Bone marrow (tissue), 2 donors: ENCODE data around the gene APC2.

Experiments
- DNase-seq, 2 donors: peaks; one replicate each; lab custom pipeline; 2025; lab: John Stamatoyannopoulos, UW

The APC2 gene, protein sequence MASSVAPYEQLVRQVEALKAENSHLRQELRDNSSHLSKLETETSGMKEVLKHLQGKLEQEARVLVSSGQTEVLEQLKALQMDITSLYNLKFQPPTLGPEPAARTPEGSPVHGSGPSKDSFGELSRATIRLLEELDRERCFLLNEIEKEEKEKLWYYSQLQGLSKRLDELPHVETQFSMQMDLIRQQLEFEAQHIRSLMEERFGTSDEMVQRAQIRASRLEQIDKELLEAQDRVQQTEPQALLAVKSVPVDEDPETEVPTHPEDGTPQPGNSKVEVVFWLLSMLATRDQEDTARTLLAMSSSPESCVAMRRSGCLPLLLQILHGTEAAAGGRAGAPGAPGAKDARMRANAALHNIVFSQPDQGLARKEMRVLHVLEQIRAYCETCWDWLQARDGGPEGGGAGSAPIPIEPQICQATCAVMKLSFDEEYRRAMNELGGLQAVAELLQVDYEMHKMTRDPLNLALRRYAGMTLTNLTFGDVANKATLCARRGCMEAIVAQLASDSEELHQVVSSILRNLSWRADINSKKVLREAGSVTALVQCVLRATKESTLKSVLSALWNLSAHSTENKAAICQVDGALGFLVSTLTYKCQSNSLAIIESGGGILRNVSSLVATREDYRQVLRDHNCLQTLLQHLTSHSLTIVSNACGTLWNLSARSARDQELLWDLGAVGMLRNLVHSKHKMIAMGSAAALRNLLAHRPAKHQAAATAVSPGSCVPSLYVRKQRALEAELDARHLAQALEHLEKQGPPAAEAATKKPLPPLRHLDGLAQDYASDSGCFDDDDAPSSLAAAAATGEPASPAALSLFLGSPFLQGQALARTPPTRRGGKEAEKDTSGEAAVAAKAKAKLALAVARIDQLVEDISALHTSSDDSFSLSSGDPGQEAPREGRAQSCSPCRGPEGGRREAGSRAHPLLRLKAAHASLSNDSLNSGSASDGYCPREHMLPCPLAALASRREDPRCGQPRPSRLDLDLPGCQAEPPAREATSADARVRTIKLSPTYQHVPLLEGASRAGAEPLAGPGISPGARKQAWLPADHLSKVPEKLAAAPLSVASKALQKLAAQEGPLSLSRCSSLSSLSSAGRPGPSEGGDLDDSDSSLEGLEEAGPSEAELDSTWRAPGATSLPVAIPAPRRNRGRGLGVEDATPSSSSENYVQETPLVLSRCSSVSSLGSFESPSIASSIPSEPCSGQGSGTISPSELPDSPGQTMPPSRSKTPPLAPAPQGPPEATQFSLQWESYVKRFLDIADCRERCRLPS (N-terminal part only)

DNA sequence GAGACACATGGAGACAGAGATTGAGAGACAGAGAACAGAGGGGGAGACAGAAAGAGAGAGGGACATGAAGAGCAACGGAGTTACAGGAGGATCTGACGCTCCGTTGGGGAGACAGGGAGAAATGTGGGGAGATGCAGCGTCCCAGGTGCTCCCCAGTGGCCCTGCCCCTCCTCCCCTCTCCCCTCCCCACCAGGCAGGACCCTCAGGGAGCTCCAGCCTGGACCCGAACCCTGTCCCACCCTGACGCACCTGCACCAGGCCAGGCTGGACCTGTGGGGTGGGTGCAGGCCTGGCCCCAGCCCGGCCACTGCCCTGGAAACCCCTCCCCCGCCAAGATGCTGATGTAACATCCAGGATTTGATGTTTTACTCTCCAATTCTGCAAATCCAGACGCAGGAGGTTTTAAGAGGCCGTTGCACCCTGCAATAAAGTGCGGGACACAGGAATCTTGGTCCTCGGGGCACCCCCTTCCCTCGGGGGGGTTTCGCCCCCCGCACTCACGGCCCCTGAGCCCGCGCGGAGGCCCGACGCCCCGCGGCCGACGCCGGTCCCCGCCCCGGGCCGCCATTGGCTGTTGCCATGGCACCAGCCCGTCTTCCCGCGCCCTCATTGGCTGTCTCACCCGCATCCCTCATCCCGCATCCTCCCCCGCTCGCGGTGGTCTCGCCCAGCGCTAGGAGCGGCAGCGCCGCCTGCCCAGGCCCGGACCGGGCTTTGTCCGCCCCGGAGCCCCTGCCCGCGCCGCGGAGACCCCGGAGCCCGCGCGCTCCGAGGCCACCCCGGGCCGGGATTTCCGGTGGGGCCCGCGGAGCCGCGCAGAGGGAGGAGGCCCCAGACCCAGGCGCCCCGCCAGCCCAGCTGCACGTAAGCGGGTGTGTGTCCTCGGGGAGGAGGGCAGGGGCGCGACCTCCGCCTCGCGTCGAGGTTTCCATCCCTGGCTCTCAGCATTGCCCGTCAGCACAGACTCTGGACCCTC lies at the start of gene APC2:
TSS of gene APC2 (plus strand) at position 655 of the 976 bp plus-strand sequence. CDS start 2,881 bp downstream, outside the sequence.
- DNase-seq: no peak

DNA sequence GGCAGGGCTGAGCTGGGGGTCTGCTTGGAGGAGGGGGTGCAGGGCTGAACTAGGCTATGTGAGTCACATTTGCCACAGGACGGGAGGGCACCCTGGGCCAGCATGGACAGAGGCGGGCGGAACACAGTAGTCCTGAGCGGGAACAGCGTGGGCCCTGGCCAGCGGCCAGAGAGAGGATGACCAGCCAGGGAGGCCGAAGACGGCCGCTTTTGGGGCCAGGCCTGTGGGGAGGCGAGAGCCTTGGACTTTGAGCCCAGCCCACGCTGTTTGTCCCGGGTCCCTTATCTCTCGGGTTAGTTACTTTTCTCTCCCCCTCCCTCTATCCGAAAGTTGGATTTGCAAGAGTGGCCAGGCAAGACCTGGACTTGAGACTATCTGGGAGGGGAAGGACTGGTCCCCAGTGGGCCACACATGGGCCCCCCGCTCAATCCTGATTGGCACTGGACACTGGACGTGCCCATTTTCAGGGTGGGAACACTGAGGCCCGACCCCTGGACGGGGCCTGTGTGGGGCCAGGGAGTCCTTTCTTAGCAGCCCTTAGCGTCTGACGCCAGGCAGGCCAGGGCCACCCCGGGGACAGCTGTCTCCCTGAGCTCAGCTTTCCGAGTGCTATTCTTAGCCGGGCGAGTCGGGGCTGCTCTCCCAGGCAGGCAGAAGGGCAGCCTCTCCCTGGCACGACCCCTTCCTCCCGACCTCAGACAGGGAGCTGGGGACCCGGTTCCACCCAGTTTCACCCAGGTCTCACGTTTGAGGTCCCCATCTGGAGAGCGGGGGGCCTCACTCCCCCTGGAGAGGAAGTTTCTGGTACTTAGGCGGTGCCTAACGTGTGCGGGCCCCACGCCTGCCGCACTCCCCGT lies 49.4 kb upstream of the APC2 start:
- no peak for DNase-seq

DNA sequence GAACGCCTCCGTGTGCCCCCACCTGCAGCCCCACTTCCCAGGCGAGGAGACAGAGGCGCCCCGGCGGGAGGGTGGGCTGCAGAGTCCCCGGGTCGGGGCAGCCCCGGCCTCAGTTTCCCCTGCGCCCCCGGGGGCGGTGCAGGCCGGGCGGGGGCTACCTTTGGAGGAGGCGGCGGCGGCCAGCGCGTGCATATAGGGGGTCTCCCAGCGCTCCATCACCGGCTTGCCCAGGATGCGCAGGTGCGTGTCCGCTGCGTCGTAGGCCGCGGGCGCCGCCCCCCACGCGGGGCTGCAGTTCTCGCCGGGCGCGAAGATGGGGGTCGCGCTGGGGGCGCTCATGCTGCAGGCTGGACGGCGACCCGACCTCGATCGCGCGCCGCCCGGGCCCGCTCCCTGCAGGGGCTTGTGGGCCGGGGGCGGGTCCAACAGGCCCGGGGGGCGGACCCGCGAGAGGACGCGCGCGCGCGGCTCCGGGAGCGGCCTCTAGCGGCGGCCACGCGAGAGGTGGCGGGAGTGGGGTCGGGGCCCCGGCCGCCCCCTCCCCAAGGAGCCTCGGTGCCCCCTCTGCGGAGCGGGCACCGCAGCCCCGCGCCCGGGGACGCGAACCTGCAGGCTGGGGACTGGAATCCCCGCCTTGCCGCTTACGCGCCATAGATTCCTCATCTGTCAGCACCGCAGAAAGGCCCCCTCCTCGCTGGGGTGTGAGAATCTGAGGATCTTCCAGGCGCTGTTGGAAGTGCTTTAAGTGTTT lies 48.6 kb upstream of the APC2 start, which contains the start of gene GAMT:
TSS of gene GAMT (minus strand) at position 405 of the 751 bp plus-strand sequence. CDS start at position 339, 66 bp downstream.
- DNase-seq: no peak

DNA sequence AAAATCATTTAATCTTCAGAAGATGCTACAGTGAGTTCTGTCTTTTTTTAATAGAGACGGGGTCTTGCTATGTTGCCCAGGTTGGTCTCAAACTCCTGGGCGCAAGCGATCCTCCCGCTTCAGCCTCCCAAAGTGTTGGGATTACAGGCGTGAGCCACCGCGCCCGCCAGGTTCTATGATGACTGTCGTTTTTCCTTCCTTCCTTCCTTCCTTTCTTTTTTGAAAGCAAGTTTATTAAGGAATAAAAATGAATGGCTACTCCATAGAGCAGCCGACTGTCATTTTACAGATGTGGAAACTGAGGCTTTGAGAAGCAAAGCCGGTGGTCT lies 48.1 kb upstream of the APC2 start:
- no peak for DNase-seq

DNA sequence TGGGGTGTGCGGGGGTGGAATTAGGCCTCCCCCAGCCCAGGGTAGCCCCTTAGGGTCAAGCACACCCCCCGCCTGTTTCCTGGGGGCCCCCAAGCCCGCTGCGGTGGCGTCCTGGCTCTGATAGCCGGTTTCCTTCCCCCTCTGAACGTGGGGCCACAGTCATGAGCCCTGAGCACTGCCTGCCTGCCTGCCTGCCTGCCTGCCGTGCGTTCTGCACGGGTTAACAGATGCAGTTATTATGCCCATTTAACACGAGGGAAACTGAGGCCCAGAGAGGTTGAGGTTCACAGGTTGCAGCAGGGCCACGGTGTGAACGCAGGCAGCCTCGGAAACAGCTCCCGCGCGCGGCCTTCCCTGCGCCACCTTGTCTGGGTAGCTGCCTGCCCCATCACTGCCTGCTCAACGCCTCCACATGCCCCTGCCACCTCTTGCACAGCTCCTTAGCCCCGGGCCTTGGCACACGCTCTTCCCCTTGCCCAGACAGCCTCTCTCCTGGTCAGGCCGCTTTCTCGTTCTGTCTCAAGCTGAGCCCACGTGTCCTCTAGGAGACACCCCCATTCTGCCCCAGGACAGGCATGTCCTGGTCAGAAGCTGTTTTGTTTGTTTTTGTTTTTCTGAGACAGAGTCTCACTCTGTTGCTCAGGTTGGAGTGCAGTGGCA lies 47.4 kb upstream of the APC2 start:
- DNase-seq: no peak

DNA sequence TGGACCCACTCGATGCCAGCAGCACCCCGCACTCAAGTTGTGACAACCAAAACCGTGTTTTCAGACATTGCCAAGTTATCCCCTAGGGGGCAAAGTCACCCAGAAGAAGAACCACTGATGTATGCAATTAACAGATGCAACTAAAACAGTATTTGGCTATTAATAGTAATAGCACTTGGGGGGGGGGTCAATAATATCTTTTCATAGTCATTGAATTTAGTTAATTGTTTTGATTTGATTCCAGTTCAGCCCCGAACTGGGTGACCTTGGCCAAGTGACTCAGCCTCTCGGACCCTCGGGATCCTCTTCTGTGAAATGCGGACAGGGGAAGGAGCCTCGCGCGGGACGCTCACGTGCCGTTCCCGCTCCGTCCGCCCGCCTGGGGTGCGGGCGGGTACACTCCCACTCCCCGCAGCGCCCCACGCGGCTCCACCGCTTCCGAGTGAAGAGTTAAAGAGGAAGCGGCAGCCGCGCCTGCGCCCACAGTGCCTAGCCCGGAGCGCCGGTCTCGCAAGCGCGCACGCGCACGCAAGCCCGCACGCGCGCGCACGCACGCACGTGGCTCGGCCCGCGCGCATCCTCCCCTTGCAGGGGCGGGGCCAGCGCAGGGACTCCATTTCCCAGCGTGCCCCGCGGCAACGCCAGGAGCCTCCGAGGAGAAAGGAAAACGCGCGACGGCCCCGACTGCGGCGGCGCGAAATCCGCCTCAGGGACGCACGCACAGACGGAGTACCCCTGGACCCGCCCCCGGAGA lies 43.0 kb upstream of the APC2 start:
- DNase-seq: peak; percentile 87 to 89

DNA sequence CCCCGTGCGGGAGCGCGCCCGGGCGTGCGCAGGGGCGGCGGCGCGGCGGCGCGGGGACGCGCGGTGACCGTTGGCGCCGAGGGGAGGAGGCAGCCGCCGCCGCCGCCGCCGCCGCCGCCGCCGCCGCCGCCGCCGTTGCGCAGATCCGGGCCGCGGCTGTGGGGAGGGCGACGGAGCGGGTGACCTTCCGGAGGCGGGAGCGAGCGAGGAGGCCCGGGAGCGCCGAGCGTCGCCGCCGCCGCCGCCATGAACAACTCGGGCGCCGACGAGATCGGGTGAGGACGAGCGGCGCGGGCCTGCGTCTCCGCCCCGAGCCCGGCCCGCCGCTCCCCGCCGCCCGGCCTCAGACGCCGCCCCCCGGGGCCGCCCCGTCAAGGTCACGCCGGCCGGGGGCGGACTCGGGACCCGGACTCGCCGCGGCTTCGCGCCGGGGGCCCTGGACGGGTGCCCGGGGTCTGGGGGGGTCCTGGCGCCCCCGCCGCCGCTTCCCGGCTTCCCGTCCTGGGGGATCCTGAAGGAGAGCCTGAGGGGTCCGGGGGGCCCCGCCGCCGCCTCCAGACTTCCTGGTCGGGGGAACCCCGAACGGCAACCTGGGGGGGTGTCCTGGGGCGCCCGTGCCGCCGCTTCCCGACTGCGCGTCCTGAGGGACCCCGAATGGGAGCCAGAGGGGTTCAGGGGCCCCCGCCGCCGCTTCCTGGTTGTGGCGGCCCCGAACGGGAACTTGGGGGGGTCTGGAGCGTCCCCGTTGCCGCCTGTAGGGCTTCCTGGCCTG lies 42.2 kb upstream of the APC2 start, which contains the start of gene DAZAP1:
TSS of gene DAZAP1 (plus strand) at position 59 of the 772 bp plus-strand sequence. CDS start at position 247, 188 bp downstream.
- peak in 1 of 2 donors; percentile 25 for DNase-seq

DNA sequence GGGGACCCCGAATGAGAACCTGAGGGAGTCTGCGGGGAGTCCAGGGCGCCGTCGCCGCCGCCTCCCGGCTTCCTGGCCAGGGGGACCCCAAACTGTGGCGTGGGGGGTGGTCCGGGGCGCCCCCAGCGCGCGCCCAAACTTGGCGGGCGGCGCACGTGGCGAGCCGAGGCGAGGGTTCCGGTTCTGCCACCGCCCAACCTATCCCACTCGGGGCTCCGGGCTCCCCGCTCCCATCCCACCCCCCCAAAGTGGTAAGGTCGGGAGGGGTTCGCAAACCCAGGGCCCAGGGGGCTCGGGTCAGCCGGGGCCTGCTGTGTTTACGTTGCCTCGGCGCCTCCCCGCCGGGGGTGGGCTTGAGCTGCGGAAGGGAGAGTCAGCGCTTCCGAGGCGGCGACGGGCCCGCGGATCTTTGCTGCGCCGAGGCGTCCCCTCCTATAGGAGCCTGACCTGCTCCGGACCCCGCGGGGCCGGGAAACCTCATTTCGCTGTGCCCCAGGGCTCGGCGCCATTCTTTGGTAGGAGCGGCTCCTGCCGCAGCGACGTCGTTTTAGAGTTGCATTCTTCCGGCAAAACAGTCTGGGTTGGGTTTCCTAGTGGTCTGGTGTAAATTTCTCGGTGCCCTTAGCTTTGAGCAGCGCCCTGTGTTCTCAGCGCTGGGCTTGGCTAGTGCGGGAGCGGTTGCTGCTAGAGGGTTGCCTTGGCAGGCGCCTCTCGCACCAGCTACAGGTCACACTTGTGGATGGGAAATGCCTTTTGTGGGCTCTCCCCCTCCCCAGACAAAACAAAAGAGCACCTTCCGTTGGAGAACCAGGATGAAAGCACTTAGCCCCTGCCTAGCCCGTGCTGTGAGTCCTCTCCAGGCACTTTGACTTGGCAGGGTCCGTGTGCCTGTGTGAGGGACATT lies 41.4 kb upstream of the APC2 start:
- DNase-seq: peak in 1 of 2 donors; percentile 28

DNA sequence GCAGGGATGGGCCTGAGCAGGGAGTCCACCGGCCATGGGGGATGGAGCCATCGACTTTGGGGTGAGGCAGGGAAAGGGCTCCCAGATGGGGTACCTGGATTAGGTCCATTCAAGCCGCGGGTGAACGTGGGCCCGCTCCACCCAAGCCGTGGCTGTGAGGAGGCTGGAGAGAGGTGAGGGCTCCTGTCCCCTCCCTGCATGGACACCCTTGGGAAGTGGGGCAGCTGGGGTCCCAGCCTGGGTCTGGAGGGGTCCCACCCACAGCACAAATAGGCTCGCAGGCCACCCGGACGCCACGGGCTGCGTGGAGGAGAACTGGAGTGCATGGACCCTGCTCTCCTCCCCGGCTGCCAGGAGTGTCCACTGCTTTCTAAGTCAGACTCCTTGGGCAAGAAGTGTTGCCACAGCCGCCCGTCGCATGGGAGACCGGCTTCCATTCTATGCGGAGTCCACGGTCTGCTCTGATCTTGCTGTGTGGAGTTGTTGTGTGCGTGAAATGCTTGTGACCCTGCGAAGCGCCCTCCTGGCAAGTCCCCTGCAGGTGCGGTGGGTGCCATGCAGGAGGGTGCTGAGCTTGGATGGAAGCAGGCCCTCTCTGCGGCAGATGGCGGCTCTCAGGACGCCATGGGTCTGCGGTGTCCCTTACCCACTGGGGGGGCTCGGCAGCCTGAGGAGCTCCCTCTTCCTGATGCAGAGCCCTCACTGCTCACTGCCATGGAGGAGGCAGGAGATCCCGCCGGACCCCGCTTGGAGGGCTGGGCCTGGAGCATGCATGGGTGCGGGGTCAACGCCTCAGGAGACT lies 40.5 kb upstream of the APC2 start:
- no peak for DNase-seq

DNA sequence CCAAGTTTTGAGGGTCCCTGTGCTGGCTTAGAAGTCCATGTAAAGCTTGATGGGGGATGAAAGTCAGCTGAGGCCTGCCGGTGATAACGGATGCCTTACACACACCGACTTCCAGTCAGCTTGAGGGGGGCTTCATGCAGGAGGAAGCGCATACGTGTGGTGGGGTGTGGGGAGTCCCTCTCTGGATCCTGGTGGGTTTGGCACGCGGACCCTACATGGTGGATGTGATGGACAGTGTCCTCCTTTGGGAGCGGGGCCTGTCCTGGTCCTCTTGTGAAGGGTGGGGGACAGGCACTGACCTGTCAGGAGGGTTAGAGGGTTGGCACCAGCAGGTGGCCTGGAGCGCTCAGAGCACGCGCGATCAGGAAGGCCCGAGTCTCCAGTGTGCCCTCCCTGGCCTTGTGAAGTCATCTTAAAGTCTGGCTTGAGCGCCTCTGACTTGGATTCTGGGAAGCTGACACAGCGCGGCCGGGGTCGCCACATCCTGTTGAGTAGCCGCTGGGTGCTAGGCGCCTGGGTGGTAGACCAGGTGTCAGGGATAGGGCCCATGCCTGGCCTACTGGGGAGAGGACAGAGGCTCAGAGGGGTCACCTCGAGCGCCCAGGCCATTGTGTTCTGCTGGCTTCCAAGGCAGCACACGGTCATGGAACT lies 39.7 kb upstream of the APC2 start:
- DNase-seq: no peak

DNA sequence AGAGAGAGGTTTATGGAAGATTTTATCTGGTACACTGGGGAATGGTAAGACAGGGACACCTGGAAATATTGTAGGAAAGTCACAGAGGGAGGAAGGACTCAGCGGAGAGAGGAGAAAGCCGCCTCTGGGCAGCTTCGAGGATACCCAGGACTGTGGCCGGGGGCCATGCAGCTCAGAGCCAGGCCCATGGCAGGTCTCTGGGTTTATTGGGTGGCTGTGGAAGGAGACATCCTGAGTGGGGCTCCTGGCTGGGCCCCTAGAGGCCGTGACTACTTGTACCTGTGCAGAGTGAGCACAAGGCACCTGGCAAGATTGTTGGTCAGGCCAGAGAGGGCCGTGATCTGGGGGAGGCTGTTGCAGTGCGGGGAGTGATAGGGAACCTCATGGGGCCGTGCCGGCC lies 39.1 kb upstream of the APC2 start:
- DNase-seq: no peak

DNA sequence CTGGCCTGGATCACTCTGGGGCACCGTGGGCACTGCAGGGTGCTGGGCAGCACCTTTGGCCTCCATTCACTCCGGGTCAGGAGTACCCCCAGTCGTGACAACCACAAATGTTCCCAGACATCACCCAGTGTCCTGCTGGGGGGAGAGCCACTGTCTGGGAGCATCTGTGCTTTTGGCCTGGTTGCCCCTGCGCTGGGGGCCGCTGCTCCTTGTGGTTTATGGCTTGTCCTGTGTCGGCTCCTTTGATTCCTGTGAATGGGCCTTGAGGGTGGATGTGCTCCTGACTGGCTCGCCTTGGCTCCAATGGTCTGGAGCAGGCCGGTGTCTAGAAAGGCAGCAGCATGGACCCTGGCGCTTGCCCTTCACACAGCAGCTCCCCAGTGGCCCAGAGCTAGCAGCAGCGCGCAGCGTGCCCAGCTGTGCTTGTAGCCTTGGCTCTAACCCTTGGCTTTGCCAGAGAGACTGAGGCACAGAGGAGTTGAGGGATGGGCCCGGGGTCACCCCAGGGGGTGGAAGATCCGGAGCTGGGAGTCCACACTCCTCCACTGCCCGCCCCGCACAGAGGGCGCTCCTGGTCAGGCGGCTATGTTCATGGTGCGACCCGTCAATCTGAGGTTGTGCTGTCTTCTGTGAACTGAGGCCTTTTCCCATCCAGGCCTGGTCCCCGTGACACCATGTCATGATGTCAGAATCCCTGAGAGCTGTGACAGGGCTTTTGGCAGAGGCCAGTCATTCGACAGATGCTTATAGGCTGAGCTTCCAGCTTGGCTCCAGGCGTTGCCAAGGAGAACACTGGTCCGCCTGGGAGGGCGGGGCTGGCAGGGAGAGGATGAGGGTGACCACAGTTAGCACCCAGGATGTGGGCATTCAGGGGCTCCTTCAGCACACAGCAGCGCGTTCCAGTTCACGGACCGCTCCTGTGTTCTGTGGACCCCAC lies 38.4 kb upstream of the APC2 start:
- no peak for DNase-seq

DNA sequence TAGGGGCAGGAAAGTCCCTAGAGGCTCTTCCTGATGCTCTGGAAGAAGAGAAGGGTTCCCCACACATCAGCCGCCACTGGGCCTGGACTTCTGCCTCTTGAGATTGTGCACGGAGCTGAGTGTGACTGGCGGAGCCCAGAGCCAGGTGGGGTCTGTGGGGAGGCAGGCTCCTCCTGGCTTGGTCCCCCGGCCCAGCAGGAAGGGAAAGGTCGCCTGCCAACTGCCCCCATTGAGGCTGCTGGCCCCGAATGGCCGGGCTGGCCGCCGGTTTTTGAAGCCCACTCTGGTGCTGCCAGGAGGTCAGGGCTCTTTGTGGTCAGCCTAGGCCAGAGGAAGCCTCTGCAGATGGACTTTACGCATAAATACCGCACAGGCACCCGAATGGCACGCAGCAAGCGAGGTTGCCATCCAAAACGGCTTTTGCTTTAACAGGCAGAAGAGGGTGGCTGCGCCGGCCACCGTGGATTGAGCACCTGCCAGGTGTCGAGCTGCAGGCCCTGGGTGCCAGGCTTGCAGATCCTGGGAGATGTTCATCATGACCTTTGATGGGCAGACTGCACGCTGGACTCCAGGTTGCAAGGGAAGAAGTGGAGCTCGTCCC lies 37.5 kb upstream of the APC2 start:
- DNase-seq: no peak
